K562 (cell line): ENCODE data around the gene ATP5F1D. TPM values are rescaled to one million over a fixed set of nuclear protein-coding genes. Genes with fewer than 3 reads are reported as not detected.

Experiments
- ATAC-seq: fragments of 200-7000 bp; cut with Tn5 transposase; 3 replicates; pipeline ENCODE4 v1.9.1; 2020; ENCODE audit warnings: moderate library complexity
- BruUV-seq: library from RNA; stranded (reverse); fragments of 400-500 nt; replicated peaks from 2 replicates; lab custom pipeline; 2021; lab: Mats Ljungman, UMichigan
- CTCF ChIA-PET: fragments of 300-600 bp; formaldehyde crosslinking; extraction: SDS; loops from one replicate; lab custom pipeline; 2021; ENCODE audit warnings: low intra/inter-chr PET ratio; lab: Yijun Ruan, JAX
- POLR2A ChIA-PET: fragments of 300-600, 350-650 bp; sonication (Branson Sonifier 250); formaldehyde crosslinking; extraction: SDS; loops from one replicate; lab custom pipeline; 2021; ENCODE audit warnings: antibody characterized with exemption, inconsistent platforms; lab: Yijun Ruan, JAX
- DNase-seq, 4 experiments: peaks; one replicate each; pipeline versions ENCODE4 v3.0.0 to v3.0.0-alpha.2; 2011 to 2018; ENCODE audit warnings: low spot score in 3 of 4, mixed read lengths in 3 of 4; ENCODE audit errors: extremely low read depth in 1 of 4
- FAIRE-seq: peaks from 2 replicates; lab custom pipeline; 2011; peaks lifted over from hg19 to GRCh38; lab: Jason Lieb, UNC
- H2AFZ ChIP-seq: 2 replicates; pipeline ENCODE4 v1.6.0; 2011; ENCODE audit warnings: low read depth, low read length, control low read depth, inconsistent platforms
- H3K27ac ChIP-seq: fragments of 200-600 bp; 3 replicates; pipeline ENCODE4 v1.8.0; 2011; ENCODE audit warnings: low read depth, mild to moderate bottlenecking, control low read depth, inconsistent platforms, low read length, moderate library complexity, mixed read lengths; ENCODE audit errors: extremely low read depth
- H3K27me3 ChIP-seq, 2 experiments: fragments of 300-600 bp in 1 of 2; 2 replicates in 1 of 2; 3 replicates in 1 of 2; pipeline versions ENCODE4 v1.6.0 to v1.8.0; 2011; ENCODE audit warnings: inconsistent platforms in 2 of 2, low read length in 2 of 2, mild to moderate bottlenecking in 1 of 2, mixed read lengths in 1 of 2, moderate library complexity in 1 of 2; ENCODE audit not compliant: control insufficient read depth in 2 of 2, insufficient read depth in 2 of 2
- H3K36me3 ChIP-seq: fragments of 300-600 bp; 3 replicates; pipeline ENCODE4 v1.8.0; 2011; ENCODE audit warnings: mild to moderate bottlenecking, low read length, inconsistent platforms; ENCODE audit not compliant: control insufficient read depth, insufficient read depth
- H3K4me1 ChIP-seq, 2 experiments: fragments of 200-600 bp in 1 of 2; replicated peaks in 1 of 2; 2 replicates in 1 of 2; 3 replicates in 1 of 2; pipeline versions ENCODE4 v1.5.1 to v1.8.0; 2011; ENCODE audit warnings: inconsistent platforms in 2 of 2, low read length in 2 of 2, mild to moderate bottlenecking in 1 of 2, mixed read lengths in 1 of 2, moderate library complexity in 1 of 2; ENCODE audit not compliant: control insufficient read depth in 2 of 2, insufficient read depth in 2 of 2
- H3K4me2 ChIP-seq: 2 replicates; pipeline ENCODE4 v1.6.1; 2011; ENCODE audit warnings: low read length, control low read depth, inconsistent platforms, mixed read lengths; ENCODE audit not compliant: insufficient read depth
- H3K4me3 ChIP-seq: fragments of 200-600 bp; sonication (generic), shearing (Covaris generic); 2 replicates; pipeline ENCODE4 v1.5.1; 2016; ENCODE audit warnings: control low read depth, inconsistent platforms
- H3K79me2 ChIP-seq: fragments of 200-600 bp; 3 replicates; pipeline ENCODE4 v1.8.0; 2011; ENCODE audit warnings: low read length, inconsistent platforms; ENCODE audit not compliant: control insufficient read depth, insufficient read depth
- H3K9ac ChIP-seq, 2 experiments: 2 replicates each; pipeline versions ENCODE4 v1.6.0 to v1.6.1; 2011; ENCODE audit warnings: low read depth in 2 of 2, low read length in 2 of 2, control low read depth in 1 of 2, inconsistent platforms in 1 of 2, mild to moderate bottlenecking in 1 of 2, mixed read lengths in 1 of 2; ENCODE audit not compliant: insufficient read depth in 1 of 2
- H3K9me1 ChIP-seq: one replicate; pipeline ENCODE4 v1.6.0; 2011; ENCODE audit warnings: inconsistent platforms, mild to moderate bottlenecking, low read length, moderate library complexity; ENCODE audit not compliant: control insufficient read depth, insufficient read depth
- H3K9me3 ChIP-seq: replicated peaks from 2 replicates; pipeline ENCODE4 v1.5.1; 2011; ENCODE audit warnings: low read depth, low read length, inconsistent platforms; ENCODE audit not compliant: control insufficient read depth, insufficient read depth
- H4K20me1 ChIP-seq: replicated peaks from 2 replicates; pipeline ENCODE4 v1.6.1; 2011; ENCODE audit warnings: low read length, inconsistent platforms, mixed read lengths; ENCODE audit not compliant: control insufficient read depth, insufficient read depth
- ATF7 ChIP-seq: fragments of 450-650 bp; IDR thresholded peaks from 2 replicates; pipeline ENCODE4 v1.7.1; 2014; ENCODE audit warnings: mild to moderate bottlenecking, moderate library complexity
- DPF2 ChIP-seq: fragments of 450-650 bp; IDR thresholded peaks from 2 replicates; pipeline ENCODE4 v1.6.1; 2016
- FOSL1 ChIP-seq: fragments of 200-800 bp; sonication (Bioruptor generic); conservative IDR thresholded peaks from 2 replicates; pipeline ENCODE4 v1.6.1; 2016; ENCODE audit warnings: missing genetic modification characterization, missing compliant biosample characterization
- HDAC2 ChIP-seq: fragments of 450-650 bp; IDR thresholded peaks from 2 replicates; pipeline ENCODE4 v1.6.1; 2016; ENCODE audit warnings: mild to moderate bottlenecking
- HMG20B ChIP-seq: fragments of 250-450 bp; sonication (Bioruptor Pico); IDR thresholded peaks from 2 replicates; pipeline ENCODE4 v1.5.0; 2021; ENCODE audit warnings: mild to moderate bottlenecking
- HNRNPLL ChIP-seq: fragments of 200-400 bp; formaldehyde crosslinking; IDR thresholded peaks from 2 replicates; pipeline ENCODE4 v1.6.1; 2017; ENCODE audit warnings: low read length, low read depth, mild to moderate bottlenecking; ENCODE audit not compliant: poor library complexity, severe bottlenecking
- JUN ChIP-seq, 2 experiments: sonication (generic) in 1 of 2; formaldehyde crosslinking in 1 of 2; IDR thresholded peaks; 2 replicates each; pipeline versions ENCODE4 v1.6.1 to v1.8.0; 2012 to 2022; ENCODE audit warnings: borderline replicate concordance in 2 of 2, mild to moderate bottlenecking in 2 of 2, improper control_type of control experiment in 1 of 2, low read depth in 1 of 2, low read length in 1 of 2, missing genetic modification reagents in 1 of 2
- KAT8 ChIP-seq: fragments of 450-650 bp; IDR thresholded peaks from 2 replicates; pipeline ENCODE4 v1.6.1; 2016; ENCODE audit warnings: low read depth, mild to moderate bottlenecking
- NFE2 ChIP-seq: IDR thresholded peaks from 2 replicates; pipeline ENCODE4 v1.6.1; 2014; ENCODE audit warnings: antibody characterized with exemption, low read depth
- NR2C2 ChIP-seq, 2 experiments: fragments of 200-800 bp in 1 of 2; sonication (Bioruptor generic) in 1 of 2; sonication (generic) in 1 of 2; formaldehyde crosslinking in 1 of 2; IDR thresholded peaks; 2 replicates each; pipeline versions ENCODE4 v1.6.1 to v1.8.0; 2016 to 2022; ENCODE audit warnings: mild to moderate bottlenecking in 1 of 2, missing compliant biosample characterization in 1 of 2, missing genetic modification characterization in 1 of 2, missing genetic modification reagents in 1 of 2
- RFX7 ChIP-seq: fragments of 250-450 bp; sonication (Bioruptor Pico); IDR thresholded peaks from 2 replicates; pipeline ENCODE4 v1.5.1; 2021; ENCODE audit warnings: mild to moderate bottlenecking
- SMARCA5 ChIP-seq: fragments of 450-650 bp; IDR thresholded peaks from 2 replicates; pipeline ENCODE4 v1.6.1; 2016
- TEAD1 ChIP-seq, 2 experiments: fragments of 450-650 bp in 1 of 2; sonication (generic) in 1 of 2; formaldehyde crosslinking; IDR thresholded peaks; 2 replicates each; pipeline versions ENCODE4 v1.4.0 to v1.8.0; 2020 to 2022; ENCODE audit warnings: mild to moderate bottlenecking in 2 of 2, missing genetic modification reagents in 1 of 2
- ZNF274 ChIP-seq: IDR thresholded peaks from 2 replicates; pipeline ENCODE4 v1.6.1; 2011; ENCODE audit warnings: low read depth, mild to moderate bottlenecking, low read length, moderate library complexity, borderline replicate concordance
- ZNF696 ChIP-seq: fragments of 250-450 bp; sonication (Bioruptor Pico); conservative IDR thresholded peaks from 2 replicates; pipeline ENCODE4 v1.4.0; 2020; ENCODE audit warnings: mild to moderate bottlenecking, moderate library complexity
- WGBS: fragments of 100-300 bp; shearing (Covaris generic); methylation state at CpG from one replicate; pipeline ENCODE4 v1.1.6; 2016; ENCODE audit warnings: low coverage, mixed read lengths; ENCODE audit not compliant: insufficient coverage; ENCODE audit errors: missing lambda C conversion rate; 5-methylcytosine and 5-hydroxymethylcytosine counted together
- in situ Hi-C: fragments of 300-500 bp; cut with MboI; formaldehyde crosslinking; loops from 4 replicates; pipeline ENCODE4 v1.15.0; 2018; ENCODE audit warnings: inconsistent platforms, mixed read lengths
- intact Hi-C: fragments of 100-400 bp; cut with micrococcal nuclease; formaldehyde crosslinking; loops from 2 replicates; pipeline ENCODE4 v1.14.2; 2022
- polyA plus RNA-seq, 8 experiments: library from polyadenylated mRNA; depleted of rRNA in 4 of 8; stranded (reverse) in 5 of 8; unstranded in 3 of 8; fragments of >200 nt; fragmentation: Nextera tagmentation in 2 of 8; fragmentation: Illumina TruSeq in 1 of 8; extraction: Ambion mirVana in 2 of 8; extraction: Trizol in 1 of 8; gene quantifications; 2 replicates each; pipeline versions ENCODE4 v1.2.1 to v1.2.3, GENCODE V29; 2011 to 2014; ENCODE audit warnings: inconsistent platforms in 1 of 8, missing spikeins in 1 of 8
- total RNA-seq, 7 experiments: library from RNA; depleted of rRNA in 6 of 7; stranded (reverse); fragments of >200 nt in 6 of 7; fragmentation: Illumina TruSeq in 2 of 7; extraction: Trizol in 2 of 7; gene quantifications; 2 replicates each; pipeline versions ENCODE4 v1.2.1 to v1.2.3, GENCODE V29; 2011 to 2021; ENCODE audit warnings: low replicate concordance in 1 of 7
- TF ChIP-seq, protein P1 (sequence below): sonication (generic); formaldehyde crosslinking; IDR thresholded peaks from 2 replicates; pipeline ENCODE4 v1.8.0; 2022; ENCODE audit warnings: missing genetic modification reagents, mild to moderate bottlenecking, moderate library complexity, borderline replicate concordance
- TF ChIP-seq, protein P2 (sequence below): fragments of 450-650 bp; IDR thresholded peaks from 2 replicates; pipeline ENCODE4 v1.6.1; 2016; ENCODE audit warnings: borderline replicate concordance

ATP5F1D gene
- total and polyA plus RNA-seq, 9 of the 15 experiments (the other 6 are each of a cell fraction or from before 2014, with no cell fraction given) = 3.9 to 409 (median 36.8) TPM

DNA sequence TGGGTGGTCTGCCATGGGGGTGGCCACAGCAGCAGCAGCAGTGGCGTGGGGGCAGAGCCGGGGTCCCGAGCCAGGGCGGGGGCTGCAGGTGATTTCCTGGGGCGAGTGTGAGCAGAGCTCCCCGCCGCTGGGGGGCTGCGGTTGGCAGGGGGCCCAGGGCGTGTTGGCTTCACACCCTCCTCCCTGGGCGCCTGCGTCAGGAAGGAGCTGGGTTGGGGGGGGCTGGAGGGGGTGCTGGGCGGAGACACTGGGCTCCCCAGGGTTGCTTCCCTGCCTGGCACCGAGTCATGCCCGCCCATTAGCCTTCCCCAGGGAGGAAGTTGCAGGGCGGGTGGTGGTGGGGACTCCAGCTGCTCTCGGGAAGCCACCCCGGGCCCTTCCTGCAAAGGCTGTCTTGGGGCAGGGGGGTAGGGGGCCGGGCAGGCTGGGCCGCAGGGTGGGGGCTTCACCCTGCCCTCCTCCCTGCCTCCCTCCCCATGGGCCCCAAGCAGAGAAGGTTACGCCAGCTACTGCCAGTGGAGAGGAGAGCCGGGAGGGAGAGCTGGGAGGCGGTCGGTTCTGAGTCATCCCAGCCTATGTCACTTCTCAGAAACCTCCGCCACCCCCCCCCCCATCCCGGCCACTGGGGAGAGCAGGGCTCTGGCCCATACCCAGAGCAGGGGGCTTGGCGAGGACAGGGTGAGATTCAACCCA is 11.4 kb downstream of the ATP5F1D start:
- CTCF ChIA-PET = interaction anchor here (0.6 to 1.3 kb wide), 2 partner anchors 13 to 408 kb away, joined by 3 to 5 read pairs; no protein-coding TSS in a partner anchor
- BruUV-seq = no TSS peak
- TF ChIP-seq NR2C2 (CRISPR knock-in tag; IDR thresholded peaks at IDR 0.05) (no peak), NR2C2 (tag; IDR thresholded peaks at IDR 0.05) (peak; percentile 20), TEAD1 (CRISPR knock-in tag; IDR thresholded peaks at IDR 0.05) (no peak), JUN (IDR thresholded peaks at IDR 0.05; ENCODE audit: borderline replicate concordance, low read depth, low read length) (peak; percentile 83), JUN (CRISPR knock-in tag; IDR thresholded peaks at IDR 0.05; ENCODE audit: borderline replicate concordance) (no peak), SMARCA5 (no peak), HDAC2 (0 out of 2 replicates have a peak, but pooled peaks have one; percentile 34), FOSL1 (tag) (peak; percentile 95), ZNF696 (no peak), ATF7 (peak; percentile 71), ZNF274 (no peak), DPF2 (0 out of 2 replicates have a peak, but pooled peaks have one; percentile 83), KAT8 (no peak), HNRNPLL (no peak), HMG20B (CRISPR knock-in tag) (no peak), NFE2 (peak; percentile 36), RFX7 (no peak)
- TF ChIP-seq, protein P1, sequence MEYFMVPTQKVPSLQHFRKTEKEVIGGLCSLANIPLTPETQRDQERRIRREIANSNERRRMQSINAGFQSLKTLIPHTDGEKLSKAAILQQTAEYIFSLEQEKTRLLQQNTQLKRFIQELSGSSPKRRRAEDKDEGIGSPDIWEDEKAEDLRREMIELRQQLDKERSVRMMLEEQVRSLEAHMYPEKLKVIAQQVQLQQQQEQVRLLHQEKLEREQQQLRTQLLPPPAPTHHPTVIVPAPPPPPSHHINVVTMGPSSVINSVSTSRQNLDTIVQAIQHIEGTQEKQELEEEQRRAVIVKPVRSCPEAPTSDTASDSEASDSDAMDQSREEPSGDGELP = no peak
- TF ChIP-seq, protein P2, sequence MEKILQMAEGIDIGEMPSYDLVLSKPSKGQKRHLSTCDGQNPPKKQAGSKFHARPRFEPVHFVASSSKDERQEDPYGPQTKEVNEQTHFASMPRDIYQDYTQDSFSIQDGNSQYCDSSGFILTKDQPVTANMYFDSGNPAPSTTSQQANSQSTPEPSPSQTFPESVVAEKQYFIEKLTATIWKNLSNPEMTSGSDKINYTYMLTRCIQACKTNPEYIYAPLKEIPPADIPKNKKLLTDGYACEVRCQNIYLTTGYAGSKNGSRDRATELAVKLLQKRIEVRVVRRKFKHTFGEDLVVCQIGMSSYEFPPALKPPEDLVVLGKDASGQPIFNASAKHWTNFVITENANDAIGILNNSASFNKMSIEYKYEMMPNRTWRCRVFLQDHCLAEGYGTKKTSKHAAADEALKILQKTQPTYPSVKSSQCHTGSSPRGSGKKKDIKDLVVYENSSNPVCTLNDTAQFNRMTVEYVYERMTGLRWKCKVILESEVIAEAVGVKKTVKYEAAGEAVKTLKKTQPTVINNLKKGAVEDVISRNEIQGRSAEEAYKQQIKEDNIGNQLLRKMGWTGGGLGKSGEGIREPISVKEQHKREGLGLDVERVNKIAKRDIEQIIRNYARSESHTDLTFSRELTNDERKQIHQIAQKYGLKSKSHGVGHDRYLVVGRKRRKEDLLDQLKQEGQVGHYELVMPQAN = no peak

More for the DNA sequence above, 11.4 kb downstream of the ATP5F1D start:
- Histone ChIP-seq H3K79me2 (peaks cover 70% of the 10 kb centered on the region), H3K9me3 (no peaks in the 10 kb centered on the region), H4K20me1 (0 out of 2 replicates have a peak, but pooled peaks cover 4% of the 10 kb centered on the region), H2AFZ (no peak overlapping the region), H3K27me3 (no peaks in the 10 kb centered on the region), H3K4me2 (peak overlapping the region; percentile 84), H3K36me3 (peaks cover 62% of the 10 kb centered on the region; the same call in 2 of the 3 replicates), H3K4me3 (peak overlapping the region; percentile 93), H3K27ac (peak overlapping the region; percentile 82), H3K9ac (peak overlapping the region; percentile 79 to 96), H3K4me1 (peaks cover 22 to 96% of the 10 kb centered on the region in 2 experiments; a peak in 4 of 5 replicates), H3K9me1 (no peaks in the 10 kb centered on the region)
- in situ Hi-C loops (no loop called here), intact Hi-C loops (no loop called here)
- DNase-seq (peak in 2 of 4 experiments; percentile 72 to 88), ATAC-seq (peak; percentile 57), FAIRE-seq (peak; percentile 89)
- 3% methylated on average over 14 of the region's 26 CpGs for WGBS
- POLR2A ChIA-PET = interaction anchor here (0.6 to 7.8 kb wide), 8 partner anchors 9 to 634 kb away, joined by 3 to 88 read pairs (median 4); partner anchors contain the start of genes CIRBP and FAM174C
